ENCODE data around the gene PRKACB.

DNA sequence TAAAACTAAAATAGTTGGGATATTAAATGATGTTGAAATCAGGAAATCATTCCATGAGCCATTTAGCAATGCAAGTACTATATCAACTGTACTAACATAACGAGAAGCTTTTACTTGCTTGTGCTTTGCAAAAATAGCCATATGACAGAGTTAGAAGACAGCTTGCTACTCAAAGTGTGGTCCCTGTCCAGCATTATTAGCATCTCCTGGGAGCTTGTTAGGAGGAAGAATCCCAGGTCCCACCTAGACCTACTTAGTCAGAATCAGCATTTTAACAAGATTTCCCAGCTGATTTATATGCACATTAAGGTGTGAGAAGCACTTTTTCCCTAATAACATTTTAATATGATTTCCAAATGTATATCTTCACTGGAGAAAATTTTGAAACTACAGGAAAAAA lies 4.7 kb downstream of the PRKACB start:
- TF ChIP-seq, protein P1, sequence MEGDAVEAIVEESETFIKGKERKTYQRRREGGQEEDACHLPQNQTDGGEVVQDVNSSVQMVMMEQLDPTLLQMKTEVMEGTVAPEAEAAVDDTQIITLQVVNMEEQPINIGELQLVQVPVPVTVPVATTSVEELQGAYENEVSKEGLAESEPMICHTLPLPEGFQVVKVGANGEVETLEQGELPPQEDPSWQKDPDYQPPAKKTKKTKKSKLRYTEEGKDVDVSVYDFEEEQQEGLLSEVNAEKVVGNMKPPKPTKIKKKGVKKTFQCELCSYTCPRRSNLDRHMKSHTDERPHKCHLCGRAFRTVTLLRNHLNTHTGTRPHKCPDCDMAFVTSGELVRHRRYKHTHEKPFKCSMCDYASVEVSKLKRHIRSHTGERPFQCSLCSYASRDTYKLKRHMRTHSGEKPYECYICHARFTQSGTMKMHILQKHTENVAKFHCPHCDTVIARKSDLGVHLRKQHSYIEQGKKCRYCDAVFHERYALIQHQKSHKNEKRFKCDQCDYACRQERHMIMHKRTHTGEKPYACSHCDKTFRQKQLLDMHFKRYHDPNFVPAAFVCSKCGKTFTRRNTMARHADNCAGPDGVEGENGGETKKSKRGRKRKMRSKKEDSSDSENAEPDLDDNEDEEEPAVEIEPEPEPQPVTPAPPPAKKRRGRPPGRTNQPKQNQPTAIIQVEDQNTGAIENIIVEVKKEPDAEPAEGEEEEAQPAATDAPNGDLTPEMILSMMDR (IDR thresholded peaks at IDR 0.05): no peak
- TF ChIP-seq POLR2AphosphoS5 (IDR thresholded peaks at IDR 0.05) (no peak), POLR2A (IDR thresholded peaks at IDR 0.05) (no peak)

Data from breast epithelium (tissue), 3 donors.